Esophagus muscularis mucosa (tissue), 3 donors: Measurements from ENCODE around the gene PSME1.

Source experiments
- POLR2A ChIP-seq: fragments of 450-650 bp; IDR thresholded peaks from one replicate; pipeline ENCODE4 v1.6.1; 2017; ENCODE audit warnings: antibody characterized with exemption, moderate library complexity, mild to moderate bottlenecking, low read depth
- POLR2AphosphoS5 ChIP-seq, 2 donors: sonication (generic); formaldehyde crosslinking; IDR thresholded peaks; one replicate each; pipeline ENCODE4 v1.6.1; 2017; ENCODE audit warnings: antibody characterized with exemption in 2 of 2
- TF ChIP-seq, protein P1 (sequence below), 3 experiments: fragments of 200-600 bp in 2 of 3; fragments of 450-650 bp in 1 of 3; sonication (generic) in 2 of 3; IDR thresholded peaks; one replicate each; pipeline ENCODE4 v1.5.1; 2017 to 2019; ENCODE audit warnings: antibody characterized with exemption in 3 of 3, mild to moderate bottlenecking in 2 of 3, moderate library complexity in 1 of 3

DNA sequence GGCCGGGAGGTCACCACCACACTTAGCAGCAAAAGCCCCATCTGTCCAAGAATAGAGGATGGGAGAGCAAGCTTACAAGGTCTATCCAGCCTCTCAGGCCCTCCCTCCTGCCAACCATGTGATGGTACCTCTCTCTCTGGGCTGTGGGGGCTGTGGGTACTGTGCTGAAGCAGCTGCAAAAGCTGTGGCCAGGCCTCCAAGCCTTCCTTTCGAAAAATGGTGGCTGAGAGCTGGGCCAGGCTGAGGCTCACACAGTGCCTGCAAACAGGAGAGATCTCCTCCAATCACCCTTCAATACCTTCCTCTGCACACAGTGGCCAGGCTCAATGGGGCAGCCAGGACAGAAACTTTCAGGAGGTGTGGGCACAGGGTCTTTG, 51.5 kb downstream of the PSME1 start:
- TF ChIP-seq, protein P1, sequence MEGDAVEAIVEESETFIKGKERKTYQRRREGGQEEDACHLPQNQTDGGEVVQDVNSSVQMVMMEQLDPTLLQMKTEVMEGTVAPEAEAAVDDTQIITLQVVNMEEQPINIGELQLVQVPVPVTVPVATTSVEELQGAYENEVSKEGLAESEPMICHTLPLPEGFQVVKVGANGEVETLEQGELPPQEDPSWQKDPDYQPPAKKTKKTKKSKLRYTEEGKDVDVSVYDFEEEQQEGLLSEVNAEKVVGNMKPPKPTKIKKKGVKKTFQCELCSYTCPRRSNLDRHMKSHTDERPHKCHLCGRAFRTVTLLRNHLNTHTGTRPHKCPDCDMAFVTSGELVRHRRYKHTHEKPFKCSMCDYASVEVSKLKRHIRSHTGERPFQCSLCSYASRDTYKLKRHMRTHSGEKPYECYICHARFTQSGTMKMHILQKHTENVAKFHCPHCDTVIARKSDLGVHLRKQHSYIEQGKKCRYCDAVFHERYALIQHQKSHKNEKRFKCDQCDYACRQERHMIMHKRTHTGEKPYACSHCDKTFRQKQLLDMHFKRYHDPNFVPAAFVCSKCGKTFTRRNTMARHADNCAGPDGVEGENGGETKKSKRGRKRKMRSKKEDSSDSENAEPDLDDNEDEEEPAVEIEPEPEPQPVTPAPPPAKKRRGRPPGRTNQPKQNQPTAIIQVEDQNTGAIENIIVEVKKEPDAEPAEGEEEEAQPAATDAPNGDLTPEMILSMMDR (IDR thresholded peaks at IDR 0.05): no peak
- TF ChIP-seq POLR2AphosphoS5 (IDR thresholded peaks at IDR 0.05): no peak
- TF ChIP-seq POLR2A: no peak
